ES-I3 (cell line): ENCODE data around the gene MED14.

Experiments used
- H3K36me3 ChIP-seq: 2 replicates; pipeline ENCODE4 v1.6.1; 2013; ENCODE audit warnings: mild to moderate bottlenecking, low read length, control low read depth, moderate library complexity; ENCODE audit not compliant: insufficient read depth
- H3K4me1 ChIP-seq: 2 replicates; pipeline ENCODE4 v1.6.1; 2013; ENCODE audit warnings: mild to moderate bottlenecking, control low read depth, low read length; ENCODE audit not compliant: insufficient read depth
- H3K9ac ChIP-seq: 2 replicates; pipeline ENCODE4 v1.6.1; 2013; ENCODE audit warnings: low read depth, mild to moderate bottlenecking, low read length, moderate library complexity
- H3K9me3 ChIP-seq: 2 replicates; pipeline ENCODE4 v1.6.1; 2013; ENCODE audit warnings: mild to moderate bottlenecking, low read length, moderate library complexity; ENCODE audit not compliant: control insufficient read depth, insufficient read depth

Gene MED14

GRCh38 chrX:40625294-40625693 is 110.0 kb downstream of the MED14 start:
- H3K36me3 ChIP-seq = no peaks in the 10 kb centered on the region; the same call in 1 of the 2 replicates
- H3K9me3 ChIP-seq = no peaks in the 10 kb centered on the region
- no peak overlapping the region for H3K9ac ChIP-seq
- no peaks in the 10 kb centered on the region for H3K4me1 ChIP-seq

DNA sequence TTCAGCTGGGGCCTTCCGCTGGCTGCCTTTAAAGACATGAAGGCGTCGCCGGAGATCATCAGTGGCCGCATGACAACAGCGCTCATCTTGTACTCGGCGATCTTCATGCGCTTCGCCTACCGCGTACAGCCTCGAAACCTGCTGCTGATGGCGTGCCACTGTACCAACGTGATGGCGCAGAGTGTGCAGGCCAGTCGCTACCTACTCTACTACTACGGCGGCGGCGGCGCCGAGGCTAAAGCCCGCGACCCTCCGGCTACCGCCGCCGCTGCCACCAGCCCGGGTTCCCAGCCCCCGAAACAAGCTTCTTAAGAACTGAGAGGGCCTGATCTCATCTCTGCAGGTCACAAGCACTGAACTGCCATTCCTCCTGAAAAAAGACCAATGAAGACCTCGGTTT is 111.7 kb downstream of the MED14 start:
- Histone ChIP-seq H3K9ac (no peak overlapping the region), H3K9me3 (no peaks in the 10 kb centered on the region), H3K4me1 (no peaks in the 10 kb centered on the region), H3K36me3 (no peaks in the 10 kb centered on the region; the same call in 1 of the 2 replicates)

DNA sequence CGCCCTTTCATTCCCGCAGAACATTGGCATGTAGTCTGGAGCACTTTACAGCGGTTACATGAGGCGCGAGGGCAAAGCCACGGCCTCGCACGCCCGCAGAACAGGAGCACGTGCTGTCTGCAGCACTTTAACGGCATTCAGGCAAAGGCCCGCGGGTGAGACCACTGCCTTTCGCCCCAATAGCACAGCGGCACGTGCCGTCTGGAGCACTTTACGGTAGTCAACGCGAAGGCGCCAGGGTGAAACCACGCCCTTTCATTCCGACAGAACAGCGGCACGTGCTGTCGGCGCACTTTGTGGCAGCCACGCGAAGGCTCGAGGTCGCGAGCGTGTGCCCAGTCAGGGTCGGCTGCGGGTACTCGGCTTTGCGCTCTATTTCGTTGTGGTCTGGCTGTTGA is 112.2 kb downstream of the MED14 start, which contains the start of gene MPC1L:
TSS of gene MPC1L (plus strand) at position 290 of the 398 bp plus-strand sequence. CDS start 138 bp downstream, outside the sequence.
- H3K4me1 ChIP-seq = no peaks in the 10 kb centered on the region
- H3K9ac ChIP-seq = no peak within 1 kb of the TSS
- H3K9me3 ChIP-seq = no peaks in the 10 kb centered on the region
- no peaks in the 10 kb centered on the region; the same call in 1 of the 2 replicates for H3K36me3 ChIP-seq

GRCh38 chrX:40622479-40623138 is 112.7 kb downstream of the MED14 start:
- Histone ChIP-seq H3K9ac (no peak overlapping the region), H3K9me3 (no peaks in the 10 kb centered on the region), H3K36me3 (no peaks in the 10 kb centered on the region; the same call in 1 of the 2 replicates)

DNA sequence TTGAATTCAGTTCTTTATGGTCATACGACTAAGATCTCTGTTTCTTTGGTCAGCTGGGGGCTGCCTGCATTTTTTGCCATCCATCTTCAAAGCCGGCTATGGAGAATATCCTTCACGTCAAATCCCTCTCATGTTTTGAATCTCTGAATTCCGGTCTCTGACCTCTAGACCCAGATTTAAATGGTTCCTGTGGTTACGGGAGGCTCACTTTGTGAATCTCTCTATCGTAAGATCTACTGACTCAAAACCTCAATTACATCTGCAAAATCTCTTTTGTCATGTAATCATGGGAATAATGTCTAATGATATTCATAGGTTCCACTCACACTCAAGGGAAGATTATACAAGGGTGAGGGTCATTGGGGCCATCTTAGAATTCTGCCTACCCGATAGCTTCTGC is 117.8 kb downstream of the MED14 start:
- Histone ChIP-seq H3K9me3 (no peaks in the 10 kb centered on the region), H3K4me1 (no peaks in the 10 kb centered on the region), H3K36me3 (no peaks in the 10 kb centered on the region), H3K9ac (no peak overlapping the region)

More at GRCh38 chrX:40622479-40623138, 112.7 kb downstream of the MED14 start:
- H3K4me1 ChIP-seq = no peaks in the 10 kb centered on the region

- Histone ChIP-seq H3K9me3 (no peaks in the 10 kb centered on the region), H3K36me3 (no peaks in the 10 kb centered on the region), H3K9ac (no peak overlapping the region), H3K4me1 (no peaks in the 10 kb centered on the region)
Measured at GRCh38 chrX:40615976-40616375, 119.4 kb downstream of the MED14 start.

DNA sequence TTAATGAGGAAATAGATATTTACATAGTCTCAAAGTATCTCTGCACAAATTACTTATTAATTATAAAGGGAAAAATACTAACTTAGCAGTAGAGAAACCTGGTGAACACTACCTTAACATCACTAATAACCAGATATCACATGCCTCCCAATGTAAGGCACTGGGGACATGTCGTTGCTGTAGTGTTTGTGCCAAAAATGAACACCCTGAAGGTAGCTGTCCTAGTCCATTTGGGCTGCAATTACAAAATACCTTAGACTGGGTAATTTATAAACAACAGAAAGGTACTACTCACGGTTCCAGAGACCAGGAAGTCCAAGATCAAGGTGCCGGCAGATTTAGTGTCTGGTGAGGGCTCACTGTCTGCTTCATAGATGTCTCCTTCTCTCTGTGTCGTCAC is 122.8 kb downstream of the MED14 start:
- no peaks in the 10 kb centered on the region for H3K9me3 ChIP-seq
- H3K4me1 ChIP-seq = no peaks in the 10 kb centered on the region
- no peak overlapping the region for H3K9ac ChIP-seq
- H3K36me3 ChIP-seq = no peaks in the 10 kb centered on the region

GRCh38 chrX:40607381-40607780 is 128.0 kb downstream of the MED14 start:
- no peak overlapping the region for H3K9ac ChIP-seq
- H3K9me3 ChIP-seq = no peaks in the 10 kb centered on the region
- no peaks in the 10 kb centered on the region for H3K4me1 ChIP-seq
- H3K36me3 ChIP-seq = no peaks in the 10 kb centered on the region; the same call in 1 of the 2 replicates

DNA sequence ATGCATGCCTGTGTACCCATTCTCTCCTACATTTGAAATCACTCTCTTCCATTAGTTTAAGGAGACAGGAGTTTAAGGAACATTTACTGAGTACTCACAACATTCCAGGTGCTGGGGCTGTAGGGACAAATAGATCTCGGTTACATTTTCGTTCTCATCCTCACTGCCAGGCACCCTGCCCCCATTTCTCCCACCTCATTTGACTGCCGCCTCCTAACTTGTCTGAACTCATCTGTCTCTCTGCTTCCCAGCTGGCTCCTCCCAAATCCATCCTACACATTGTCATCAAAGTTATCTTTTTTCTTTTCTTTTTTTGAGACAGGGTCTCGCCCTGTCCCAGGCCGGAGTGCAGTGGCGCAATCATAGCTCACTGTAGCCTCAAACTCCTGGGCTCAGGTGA is 131.9 kb downstream of the MED14 start:
- H3K36me3 ChIP-seq = no peaks in the 10 kb centered on the region; the same call in 1 of the 2 replicates
- H3K9ac ChIP-seq = no peak overlapping the region
- H3K4me1 ChIP-seq = no peaks in the 10 kb centered on the region
- H3K9me3 ChIP-seq = no peaks in the 10 kb centered on the region
